H9 (cell line): Measurements from ENCODE around the gene ICAM4. TPM values are rescaled to one million over a fixed set of nuclear protein-coding genes. Genes with fewer than 3 reads are reported as not detected.

ENCODE experiments used
- DNase-seq: peaks from one replicate; pipeline ENCODE4 v3.0.0-alpha.2; 2017
- H2AFZ ChIP-seq: one replicate; pipeline ENCODE4 v1.6.1; 2013; ENCODE audit warnings: mild to moderate bottlenecking, low read length, control low read depth, moderate library complexity
- H2AK5ac ChIP-seq: 2 replicates; pipeline ENCODE4 v1.6.1; 2013; ENCODE audit warnings: low read length, control low read depth, mixed read lengths; ENCODE audit not compliant: insufficient read length
- H2BK120ac ChIP-seq: one replicate; pipeline ENCODE4 v1.6.1; 2013; ENCODE audit warnings: low read depth, mild to moderate bottlenecking, low read length, control low read depth, inconsistent platforms; ENCODE audit not compliant: poor library complexity, severe bottlenecking
- H2BK12ac ChIP-seq: 2 replicates; pipeline ENCODE4 v1.6.1; 2013; ENCODE audit warnings: low read length, control low read depth, mixed read lengths, low read depth; ENCODE audit not compliant: insufficient read length
- H2BK15ac ChIP-seq: 2 replicates; pipeline ENCODE4 v1.6.1; 2013; ENCODE audit warnings: low read depth, low read length, control low read depth
- H2BK20ac ChIP-seq: one replicate; pipeline ENCODE4 v1.6.1; 2013; ENCODE audit warnings: low read depth, mild to moderate bottlenecking, low read length, control low read depth, inconsistent platforms; ENCODE audit not compliant: poor library complexity, severe bottlenecking
- H2BK5ac ChIP-seq: 2 replicates; pipeline ENCODE4 v1.6.1; 2013; ENCODE audit warnings: low read length, control low read depth, mixed read lengths; ENCODE audit not compliant: insufficient read length
- H3K14ac ChIP-seq: 2 replicates; pipeline ENCODE4 v1.6.1; 2013; ENCODE audit warnings: low read length, control low read depth; ENCODE audit not compliant: insufficient read depth
- H3K18ac ChIP-seq: 2 replicates; pipeline ENCODE4 v1.6.1; 2013; ENCODE audit warnings: low read depth, mild to moderate bottlenecking, mixed read lengths, low read length, control low read depth; ENCODE audit not compliant: insufficient read length
- H3K23ac ChIP-seq: 2 replicates; pipeline ENCODE4 v1.6.1; 2013; ENCODE audit warnings: low read length, control low read depth, mixed read lengths, low read depth; ENCODE audit not compliant: insufficient read length
- H3K23me2 ChIP-seq: 2 replicates; pipeline ENCODE4 v1.6.1; 2013; ENCODE audit warnings: low read depth, mild to moderate bottlenecking, mixed read lengths, low read length, control low read depth; ENCODE audit not compliant: insufficient read length, poor library complexity, severe bottlenecking
- H3K27ac ChIP-seq: 2 replicates; pipeline ENCODE4 v1.5.1; 2013; ENCODE audit warnings: low read length, control low read depth, mixed read lengths, low read depth; ENCODE audit not compliant: insufficient read length
- H3K27me3 ChIP-seq: 2 replicates; pipeline ENCODE4 v1.6.1; 2013; ENCODE audit warnings: low read length, control low read depth, inconsistent platforms; ENCODE audit not compliant: insufficient read depth
- H3K4ac ChIP-seq: 2 replicates; pipeline ENCODE4 v1.6.1; 2013; ENCODE audit warnings: low read depth, mild to moderate bottlenecking, control low read depth, inconsistent platforms, low read length, moderate library complexity
- H3K4me1 ChIP-seq: 2 replicates; pipeline ENCODE4 v1.6.1; 2013; ENCODE audit warnings: low read length, control low read depth, inconsistent platforms; ENCODE audit not compliant: insufficient read depth
- H3K4me2 ChIP-seq: 2 replicates; pipeline ENCODE4 v1.6.1; 2013; ENCODE audit warnings: low read length, control low read depth, mixed read lengths; ENCODE audit not compliant: insufficient read length, insufficient read depth
- H3K56ac ChIP-seq: 2 replicates; pipeline ENCODE4 v1.6.1; 2013; ENCODE audit warnings: low read depth, mild to moderate bottlenecking, mixed read lengths, low read length, control low read depth; ENCODE audit not compliant: insufficient read length
- H3K79me1 ChIP-seq: 2 replicates; pipeline ENCODE4 v1.6.1; 2013; ENCODE audit warnings: low read depth, mild to moderate bottlenecking, moderate library complexity, low read length, control low read depth, inconsistent platforms; ENCODE audit not compliant: insufficient read depth, poor library complexity, severe bottlenecking
- H3K79me2 ChIP-seq: 2 replicates; pipeline ENCODE4 v1.6.1; 2013; ENCODE audit warnings: low read length, control low read depth, inconsistent platforms; ENCODE audit not compliant: insufficient read depth
- H3K9ac ChIP-seq: 2 replicates; pipeline ENCODE4 v1.6.1; 2013; ENCODE audit warnings: low read length, control low read depth, mixed read lengths; ENCODE audit not compliant: insufficient read length; ENCODE audit errors: extremely low read depth
- H3K9me3 ChIP-seq: one replicate; pipeline ENCODE4 v1.6.1; 2013; ENCODE audit warnings: low read depth, low read length, inconsistent platforms; ENCODE audit not compliant: control insufficient read depth
- H3T11ph ChIP-seq: one replicate; pipeline ENCODE4 v1.6.1; 2013; ENCODE audit warnings: mild to moderate bottlenecking, low read length, control low read depth, inconsistent platforms
- H4K20me1 ChIP-seq: one replicate; pipeline ENCODE4 v1.6.1; 2013; ENCODE audit not compliant: control insufficient read depth, insufficient read length, insufficient read depth
- H4K5ac ChIP-seq: 2 replicates; pipeline ENCODE4 v1.6.1; 2013; ENCODE audit warnings: low read depth, mild to moderate bottlenecking, mixed read lengths, low read length, control low read depth; ENCODE audit not compliant: insufficient read length
- H4K8ac ChIP-seq: replicated peaks from 2 replicates; pipeline ENCODE4 v1.6.1; 2013; ENCODE audit warnings: low read length, control low read depth, mixed read lengths, low read depth; ENCODE audit not compliant: insufficient read length
- H4K91ac ChIP-seq: 2 replicates; pipeline ENCODE4 v1.6.1; 2013; ENCODE audit warnings: low read depth, mild to moderate bottlenecking, moderate library complexity, mixed read lengths, low read length, control low read depth; ENCODE audit not compliant: insufficient read length
- H3K27ac Mint-ChIP-seq, 3 experiments: 2 replicates in 2 of 3; 3 replicates in 1 of 3; pipeline ENCODE4 v1.8.0; 2020 to 2021; ENCODE audit warnings: mixed read lengths in 3 of 3, mild to moderate bottlenecking in 1 of 3, moderate library complexity in 1 of 3
- H3K27me3 Mint-ChIP-seq: 2 replicates; pipeline ENCODE4 v1.8.0; 2021; ENCODE audit warnings: low read depth, mild to moderate bottlenecking, moderate library complexity, mixed read lengths
- H3K36me3 Mint-ChIP-seq, 3 experiments: 2 replicates in 2 of 3; 3 replicates in 1 of 3; pipeline ENCODE4 v1.8.0; 2020 to 2021; ENCODE audit warnings: low read depth in 3 of 3, mixed read lengths in 3 of 3; ENCODE audit not compliant: insufficient read depth in 1 of 3
- H3K4me1 Mint-ChIP-seq, 2 experiments: 2 replicates each; pipeline ENCODE4 v1.8.0; 2020; ENCODE audit warnings: mixed read lengths in 2 of 2
- H3K4me3 Mint-ChIP-seq, 2 experiments: 2 replicates in 1 of 2; 3 replicates in 1 of 2; pipeline ENCODE4 v1.8.0; 2020 to 2021; ENCODE audit warnings: mild to moderate bottlenecking in 2 of 2, mixed read lengths in 2 of 2, moderate library complexity in 1 of 2
- H3K9me3 Mint-ChIP-seq, 2 experiments: 2 replicates in 1 of 2; 3 replicates in 1 of 2; pipeline ENCODE4 v1.8.0; 2020; ENCODE audit warnings: mild to moderate bottlenecking in 2 of 2, mixed read lengths in 2 of 2, moderate library complexity in 1 of 2
- CTCF ChIP-seq: fragments of 200-600 bp; sonication (generic); conservative IDR thresholded peaks from 3 replicates; pipeline ENCODE4 v1.8.0; 2021; ENCODE audit warnings: antibody characterized with exemption, mild to moderate bottlenecking
- WGBS: extraction: QIAGEN DNeasy Blood & Tissue Kit; methylation state at CpG from one replicate; pipeline ENCODE4 v1.1.7; 2013; ENCODE audit warnings: missing lambda C conversion rate, low lambda C conversion rate, mixed read lengths; ENCODE audit not compliant: insufficient read length; ENCODE audit errors: extremely low coverage; 5-methylcytosine and 5-hydroxymethylcytosine counted together
- total RNA-seq: library from RNA; stranded (reverse); gene quantifications from 2 replicates; pipeline ENCODE4 v1.2.1, GENCODE V29; 2021

ICAM4 gene
- total RNA-seq, 1 experiment from 2014 or later: 1.1 TPM

- Histone ChIP-seq H4K8ac (no peak overlapping the region), H3K23ac (no peak overlapping the region), H3K79me1 (no peaks in the 10 kb centered on the region), H3K4me1 (no peaks in the 10 kb centered on the region), H3K4me2 (no peak overlapping the region), H2BK12ac (no peak overlapping the region), H4K20me1 (no peaks in the 10 kb centered on the region), H3K79me2 (no peaks in the 10 kb centered on the region), H3T11ph (no peak overlapping the region), H2AFZ (no peak overlapping the region), H3K14ac (no peak overlapping the region), H3K18ac (no peak overlapping the region), H3K27me3 (no peaks in the 10 kb centered on the region), H3K23me2 (no peaks in the 10 kb centered on the region), H3K9me3 (no peaks in the 10 kb centered on the region), H2BK120ac (no peak overlapping the region), H3K27ac (no peak overlapping the region), H2BK5ac (no peak overlapping the region), H2AK5ac (no peak overlapping the region), H2BK15ac (no peak overlapping the region), H3K56ac (no peak overlapping the region), H3K4ac (no peak overlapping the region), H2BK20ac (no peak overlapping the region), H4K5ac (no peak overlapping the region), H4K91ac (no peak overlapping the region), H3K9ac (no peak overlapping the region)
- no peak for DNase-seq
- H3K4me1 Mint-ChIP-seq: peaks cover 0 to 4% of the 10 kb centered on the region in 2 experiments; a peak in 1 of 4 replicates
- peak overlapping the region in 1 of 3 experiments; percentile 65; a peak in 1 of 7 replicates for H3K27ac Mint-ChIP-seq
- H3K9me3 Mint-ChIP-seq: no peaks in the 10 kb centered on the region; a peak in 1 of 5 replicates
- H3K27me3 Mint-ChIP-seq: no peaks in the 10 kb centered on the region; the same call in 1 of the 2 replicates
- no CpG with 5 or more reads among the region's 7 CpGs for WGBS
- no peak overlapping the region for H3K4me3 Mint-ChIP-seq
- no peak for TF ChIP-seq CTCF
- no peaks in the 10 kb centered on the region for H3K36me3 Mint-ChIP-seq
Measured at GRCh38 chr19:10243606-10244005, 43.1 kb upstream of the ICAM4 start.
